Measurements from ENCODE around the gene ISLR.

ISLR gene

GRCh38 chr15:74216949-74217348 lies 43.4 kb downstream of the ISLR start:
- DNase-seq: no peak

- DNase-seq: no peak
Measured at GRCh38 chr15:74217907-74218885, 44.7 kb downstream of the ISLR start.

GRCh38 chr15:74220475-74221248 lies 47.2 kb downstream of the ISLR start:
- DNase-seq: peak; percentile 73

GRCh38 chr15:74221399-74222239 lies 48.1 kb downstream of the ISLR start:
- no peak for DNase-seq

GRCh38 chr15:74222240-74223119 lies 49.0 kb downstream of the ISLR start:
- peak; percentile 79 for DNase-seq

- no peak for DNase-seq
Measured at GRCh38 chr15:74225928-74226327, 52.4 kb downstream of the ISLR start.
